Dermis microvascular lymphatic vessel endothelial cell (primary cell): ENCODE data around the gene SLC9A5. TPM values are rescaled to one million over a fixed set of nuclear protein-coding genes. Genes with fewer than 3 reads are reported as not detected.
A peak's percentile ranks its signal among the peaks of the same experiment; 100 is the strongest.

ENCODE experiments used
- DNase-seq, 2 donors: peaks; one replicate each; pipeline versions ENCODE4 v3.0.0 to v3.0.0-alpha.2; 2010; ENCODE audit warnings: low read depth in 2 of 2
- total RNA-seq: library from RNA; depleted of rRNA; stranded (reverse); fragments of >200 nt; gene quantifications from 2 replicates; pipeline ENCODE4 v1.2.1, GENCODE V29; 2014

Gene SLC9A5
- total RNA-seq, 1 donor from 2014 or later: 0.39 TPM

GRCh38 chr16:67240506-67240905 lies 8.3 kb upstream of the SLC9A5 start:
- DNase-seq: no peak

- peak in 1 of 2 donors; percentile 52 for DNase-seq
Measured at GRCh38 chr16:67241008-67241900, 7.5 kb upstream of the SLC9A5 start.

- no peak for DNase-seq
Measured at GRCh38 chr16:67242138-67242730, 6.5 kb upstream of the SLC9A5 start.

GRCh38 chr16:67243481-67243880 lies 5.3 kb upstream of the SLC9A5 start:
- no peak for DNase-seq

- peak in 1 of 2 donors; percentile 86 for DNase-seq
Measured at GRCh38 chr16:67244387-67245185, 4.2 kb upstream of the SLC9A5 start.

GRCh38 chr16:67245186-67245585 lies 3.6 kb upstream of the SLC9A5 start:
- no peak for DNase-seq

GRCh38 chr16:67245674-67246080 lies 3.1 kb upstream of the SLC9A5 start:
- no peak for DNase-seq

GRCh38 chr16:67246081-67246755 lies 2.6 kb upstream of the SLC9A5 start:
- peak; percentile 49 to 82 for DNase-seq

GRCh38 chr16:67246756-67247191 lies 2.0 kb upstream of the SLC9A5 start:
- peak in 1 of 2 donors; percentile 32 for DNase-seq

GRCh38 chr16:67247192-67248072 lies 1.3 kb upstream of the SLC9A5 start, which contains the start of gene FHOD1:
Gene FHOD1, minus strand, starts transcription at chr16:67247481. Its CDS starts 71 bp downstream, at chr16:67247410.
- peak in 1 of 2 donors; percentile 94 for DNase-seq

- no peak for DNase-seq
Measured at GRCh38 chr16:67248073-67248400, 742 bp upstream of the SLC9A5 start.

- DNase-seq: no peak
Measured at GRCh38 chr16:67249178-67250044, 632 bp downstream of the SLC9A5 start.

GRCh38 chr16:67250045-67250327 lies 1.2 kb downstream of the SLC9A5 start:
- no peak for DNase-seq

GRCh38 chr16:67252609-67253497 lies 4.1 kb downstream of the SLC9A5 start:
- no peak for DNase-seq

GRCh38 chr16:67254801-67255552 lies 6.2 kb downstream of the SLC9A5 start:
- no peak for DNase-seq

- DNase-seq: no peak
Measured at GRCh38 chr16:67255553-67256221, 6.9 kb downstream of the SLC9A5 start.

- DNase-seq: no peak
Measured at GRCh38 chr16:67256701-67257230, 8.0 kb downstream of the SLC9A5 start.
